GM19023 (cell line): ENCODE measurements around the gene PRSS2.
"Not testable (repeated sequence)": the region's sequence is repeated elsewhere in the genome, so short reads cannot be mapped to it uniquely, and the experiment has no call there.

Source experiments
- ATAC-seq: cut with Tn5 transposase; IDR thresholded peaks from one replicate; pipeline ENCODE4 v1.9.1; 2021; ENCODE audit warnings: mild to moderate bottlenecking, moderate library complexity; ENCODE audit not compliant: unreplicated experiment

Gene PRSS2

GRCh38 chr7:142770661-142771352, at the start of gene PRSS2:
Gene PRSS2, plus strand, starts transcription at chr7:142770970. Its CDS starts 13 bp downstream, at chr7:142770983.
- peak; percentile 20 for ATAC-seq

GRCh38 chr7:142720986-142721385, 49.8 kb upstream of the PRSS2 start:
- no peak for ATAC-seq

- no peak for ATAC-seq
These were observed 48.4 kb upstream of the PRSS2 start for GRCh38 chr7:142722248-142722794.

DNA sequence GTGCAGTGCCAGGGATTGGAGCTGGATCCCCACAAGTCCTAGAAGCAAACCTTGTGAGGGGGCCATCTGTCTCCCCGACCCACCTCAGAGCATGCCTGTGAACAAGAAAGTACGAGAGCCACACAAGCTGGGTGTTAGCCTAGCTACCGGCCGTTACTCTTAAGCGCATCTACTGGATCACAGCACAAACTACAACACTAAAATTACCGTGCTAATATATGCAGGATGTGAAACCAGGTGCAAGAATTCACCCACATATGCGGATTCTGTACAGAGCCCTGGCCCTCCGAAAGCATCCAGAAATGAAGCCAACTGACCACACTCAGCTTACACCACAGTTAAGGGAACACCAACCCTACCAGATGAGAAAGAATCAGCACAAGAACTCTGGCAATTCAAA, 37.5 kb upstream of the PRSS2 start:
- peak; percentile 78 for ATAC-seq

GRCh38 chr7:142739923-142740492, 30.8 kb upstream of the PRSS2 start:
- ATAC-seq = peak; percentile 91

DNA sequence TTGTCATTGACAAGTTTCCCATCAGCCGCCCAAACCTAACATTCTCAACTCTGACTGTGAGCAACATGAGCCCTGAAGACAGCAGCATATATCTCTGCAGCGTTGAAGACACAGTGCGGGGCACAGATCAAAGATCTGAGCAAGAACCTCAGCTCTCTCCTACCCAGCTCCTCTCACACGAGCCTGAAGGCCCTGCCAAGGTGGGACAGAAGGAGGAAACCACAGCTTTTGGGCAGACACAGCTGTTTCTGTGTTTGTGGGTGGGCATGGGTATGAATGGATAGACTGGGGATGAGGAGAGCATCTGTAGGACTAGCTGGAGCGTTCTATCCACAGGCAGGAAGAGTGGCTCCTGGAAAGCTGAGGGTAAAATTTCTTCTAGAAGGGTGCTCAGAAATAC, 30.0 kb upstream of the PRSS2 start:
- no peak for ATAC-seq

DNA sequence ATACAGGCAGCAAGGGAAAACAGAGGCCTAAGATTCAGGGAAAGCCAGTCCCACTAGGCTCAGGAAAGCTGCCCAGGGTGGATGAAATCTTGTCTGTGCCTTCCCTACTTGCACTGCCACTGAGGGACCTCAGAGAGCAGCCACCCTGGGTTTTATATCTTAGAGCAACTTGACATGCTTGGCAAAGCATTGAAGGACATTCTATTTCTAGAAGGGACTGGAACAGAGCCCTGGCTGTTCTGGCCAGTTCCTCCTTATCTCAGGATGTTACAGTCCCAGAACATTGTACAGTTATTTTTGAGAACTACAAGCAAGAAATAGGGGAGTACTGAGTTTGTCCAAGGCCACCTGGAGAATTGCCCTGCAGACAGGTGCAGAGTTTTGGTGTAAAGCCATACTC, 28.8 kb upstream of the PRSS2 start:
- not testable (repeated sequence) for ATAC-seq

- ATAC-seq = no peak
These were observed 25.6 kb upstream of the PRSS2 start for GRCh38 chr7:142745091-142745635.

GRCh38 chr7:142745745-142746144, 25.0 kb upstream of the PRSS2 start:
- no peak for ATAC-seq

- ATAC-seq = no peak
These were observed 24.5 kb upstream of the PRSS2 start for GRCh38 chr7:142746264-142746663.

DNA sequence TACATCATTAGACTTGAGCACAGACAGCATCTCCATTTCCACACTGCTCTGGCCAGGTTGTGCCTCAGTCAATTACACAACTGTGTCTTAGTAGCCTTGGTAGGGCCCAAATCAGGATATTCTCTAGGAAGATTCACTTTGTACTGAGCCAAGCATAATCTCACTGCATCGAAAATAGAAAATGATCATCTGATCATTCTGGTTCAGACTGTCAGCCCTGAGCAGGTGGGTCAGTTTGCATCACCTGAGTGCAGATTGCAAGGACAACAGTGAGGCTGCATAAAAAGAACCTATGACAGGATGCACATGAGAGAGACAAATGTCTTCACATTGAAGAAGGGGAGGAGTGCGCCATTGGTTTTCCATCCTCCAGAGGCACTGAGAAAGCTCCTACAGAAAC, 22.4 kb upstream of the PRSS2 start:
- ATAC-seq = not testable (repeated sequence)

GRCh38 chr7:142749218-142749993, 21.4 kb upstream of the PRSS2 start, which contains the start of gene PRSS1:
Gene PRSS1, plus strand, starts transcription at chr7:142749472. Its CDS starts 13 bp downstream, at chr7:142749485.
- ATAC-seq = no peak

DNA sequence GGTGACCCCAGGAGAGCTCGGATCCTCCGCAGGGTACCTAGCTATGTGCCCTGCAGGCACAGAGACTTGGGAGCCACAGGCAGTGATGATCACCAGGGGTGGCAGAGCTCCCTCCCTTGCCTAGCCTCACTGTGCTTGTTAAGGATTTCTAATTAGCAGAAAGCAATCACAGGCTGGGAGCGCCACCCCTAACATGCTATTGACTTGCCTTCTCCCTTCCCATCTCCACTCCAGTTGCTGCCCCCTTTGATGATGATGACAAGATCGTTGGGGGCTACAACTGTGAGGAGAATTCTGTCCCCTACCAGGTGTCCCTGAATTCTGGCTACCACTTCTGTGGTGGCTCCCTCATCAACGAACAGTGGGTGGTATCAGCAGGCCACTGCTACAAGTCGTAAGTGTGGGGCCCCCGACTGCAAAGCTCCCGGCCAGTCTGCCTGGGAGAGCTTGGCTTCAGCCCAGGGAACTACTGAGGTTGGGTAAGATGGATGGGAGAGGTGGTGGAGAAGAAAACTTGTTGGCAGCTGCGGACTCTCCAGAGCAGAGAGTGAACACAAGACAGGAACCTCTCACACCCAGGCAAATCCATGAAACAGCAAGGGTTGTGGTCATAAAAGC, 20.3 kb upstream of the PRSS2 start:
- no peak for ATAC-seq

DNA sequence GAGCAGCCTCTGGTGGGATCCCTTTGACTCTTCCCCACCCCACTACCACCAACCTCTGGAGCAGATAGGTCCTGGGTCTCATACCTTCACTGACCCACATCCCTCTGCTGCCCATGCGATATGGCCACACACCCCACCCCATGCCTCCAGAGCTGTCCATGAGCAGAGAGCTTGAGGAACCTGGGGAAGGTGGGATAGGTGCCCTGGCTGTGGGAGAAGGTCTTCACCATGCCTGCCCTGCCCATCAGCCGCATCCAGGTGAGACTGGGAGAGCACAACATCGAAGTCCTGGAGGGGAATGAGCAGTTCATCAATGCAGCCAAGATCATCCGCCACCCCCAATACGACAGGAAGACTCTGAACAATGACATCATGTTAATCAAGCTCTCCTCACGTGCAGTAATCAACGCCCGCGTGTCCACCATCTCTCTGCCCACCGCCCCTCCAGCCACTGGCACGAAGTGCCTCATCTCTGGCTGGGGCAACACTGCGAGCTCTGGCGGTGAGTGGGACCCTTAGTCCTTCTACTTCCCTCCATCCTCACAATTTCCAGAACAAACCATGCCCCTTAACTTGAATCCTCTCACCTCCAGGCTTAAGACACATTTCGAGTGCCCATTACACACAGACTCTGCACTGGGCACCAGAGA, 19.1 kb upstream of the PRSS2 start:
- ATAC-seq = not testable (repeated sequence)

DNA sequence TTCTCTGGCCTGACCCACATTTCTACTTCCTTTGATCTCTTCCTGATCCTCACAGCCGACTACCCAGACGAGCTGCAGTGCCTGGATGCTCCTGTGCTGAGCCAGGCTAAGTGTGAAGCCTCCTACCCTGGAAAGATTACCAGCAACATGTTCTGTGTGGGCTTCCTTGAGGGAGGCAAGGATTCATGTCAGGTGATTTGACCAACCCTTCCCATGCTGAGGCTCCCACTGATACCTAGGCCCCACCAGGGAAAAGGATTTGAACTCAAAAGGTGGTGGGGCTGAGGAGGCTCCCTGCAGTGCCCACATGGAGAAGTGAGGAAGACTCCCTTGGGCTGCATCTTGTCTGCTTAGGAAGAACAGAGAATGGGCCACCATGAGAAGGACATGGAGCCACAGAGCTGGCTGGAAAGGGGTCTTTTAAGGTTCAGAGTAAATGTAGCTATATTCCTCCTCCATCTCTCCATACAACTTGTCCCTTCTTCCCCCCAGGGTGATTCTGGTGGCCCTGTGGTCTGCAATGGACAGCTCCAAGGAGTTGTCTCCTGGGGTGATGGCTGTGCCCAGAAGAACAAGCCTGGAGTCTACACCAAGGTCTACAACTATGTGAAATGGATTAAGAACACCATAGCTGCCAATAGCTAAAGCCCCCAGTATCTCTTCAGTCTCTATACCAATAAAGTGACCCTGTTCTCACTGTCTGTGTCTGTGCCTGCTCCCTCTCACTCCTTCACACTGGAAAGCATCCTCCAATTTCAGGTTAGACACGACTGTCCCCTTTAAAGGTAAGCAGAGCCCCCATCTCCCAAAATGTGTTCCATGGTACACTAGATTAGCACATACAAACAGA, 18.2 kb upstream of the PRSS2 start:
- ATAC-seq = no peak

GRCh38 chr7:142753366-142753765, 17.4 kb upstream of the PRSS2 start:
- no peak for ATAC-seq

GRCh38 chr7:142753925-142754491, 16.8 kb upstream of the PRSS2 start:
- not testable (repeated sequence) for ATAC-seq

DNA sequence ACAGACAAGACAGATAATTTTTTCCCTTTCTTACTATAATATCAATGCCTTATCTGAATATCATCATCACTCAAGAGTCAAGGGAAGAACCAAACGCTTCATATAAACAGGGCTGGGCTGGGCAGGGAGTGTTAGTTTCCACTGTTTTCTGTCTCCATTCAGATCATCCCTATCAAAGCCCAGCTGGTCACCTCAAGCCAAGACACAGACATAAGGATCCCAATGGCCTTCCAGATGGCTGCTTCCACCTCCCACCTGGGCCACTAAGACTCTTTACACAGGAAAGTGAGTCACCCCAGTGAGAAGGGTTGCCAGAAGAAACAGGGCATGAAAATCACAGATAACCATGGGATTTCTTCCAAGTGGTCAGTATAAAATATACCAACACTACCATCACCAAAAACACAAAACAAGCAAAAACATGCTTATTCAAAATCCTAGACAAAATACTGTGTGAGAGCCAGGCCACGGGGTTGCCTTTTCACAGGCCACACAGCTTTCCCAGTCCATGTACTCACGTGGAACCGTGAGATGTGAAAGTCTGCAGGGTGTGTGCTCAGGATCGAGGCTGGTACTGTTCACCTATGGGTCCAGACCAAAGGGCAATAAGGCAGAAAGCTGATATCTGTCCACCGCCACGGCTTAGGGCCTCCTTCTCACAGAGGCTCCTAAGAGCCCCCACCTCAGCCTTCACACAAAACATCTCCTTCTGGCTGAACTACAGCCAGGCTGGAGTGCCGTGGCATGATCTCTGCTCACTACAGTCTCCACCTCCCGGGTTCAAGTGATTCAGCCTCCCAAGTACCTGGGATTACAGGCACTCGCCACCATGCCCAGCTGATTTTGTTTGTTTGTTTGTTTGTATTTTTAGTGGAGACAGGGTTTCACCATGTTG, 15.8 kb upstream of the PRSS2 start:
- no peak for ATAC-seq
